ENCODE measurements around the gene YAF2. TPM values are rescaled to one million over a fixed set of nuclear protein-coding genes. Genes with fewer than 3 reads are reported as not detected.

The YAF2 gene
- total and polyA plus RNA-seq, 2 of the 13 experiments (the other 11 are each of a cell fraction or from before 2014, with no cell fraction given): 8.4 to 11.7 TPM

GRCh38 chr12:42237052-42237852 is 796 bp downstream of the YAF2 start (continued):
- TF ChIP-seq, protein P1, sequence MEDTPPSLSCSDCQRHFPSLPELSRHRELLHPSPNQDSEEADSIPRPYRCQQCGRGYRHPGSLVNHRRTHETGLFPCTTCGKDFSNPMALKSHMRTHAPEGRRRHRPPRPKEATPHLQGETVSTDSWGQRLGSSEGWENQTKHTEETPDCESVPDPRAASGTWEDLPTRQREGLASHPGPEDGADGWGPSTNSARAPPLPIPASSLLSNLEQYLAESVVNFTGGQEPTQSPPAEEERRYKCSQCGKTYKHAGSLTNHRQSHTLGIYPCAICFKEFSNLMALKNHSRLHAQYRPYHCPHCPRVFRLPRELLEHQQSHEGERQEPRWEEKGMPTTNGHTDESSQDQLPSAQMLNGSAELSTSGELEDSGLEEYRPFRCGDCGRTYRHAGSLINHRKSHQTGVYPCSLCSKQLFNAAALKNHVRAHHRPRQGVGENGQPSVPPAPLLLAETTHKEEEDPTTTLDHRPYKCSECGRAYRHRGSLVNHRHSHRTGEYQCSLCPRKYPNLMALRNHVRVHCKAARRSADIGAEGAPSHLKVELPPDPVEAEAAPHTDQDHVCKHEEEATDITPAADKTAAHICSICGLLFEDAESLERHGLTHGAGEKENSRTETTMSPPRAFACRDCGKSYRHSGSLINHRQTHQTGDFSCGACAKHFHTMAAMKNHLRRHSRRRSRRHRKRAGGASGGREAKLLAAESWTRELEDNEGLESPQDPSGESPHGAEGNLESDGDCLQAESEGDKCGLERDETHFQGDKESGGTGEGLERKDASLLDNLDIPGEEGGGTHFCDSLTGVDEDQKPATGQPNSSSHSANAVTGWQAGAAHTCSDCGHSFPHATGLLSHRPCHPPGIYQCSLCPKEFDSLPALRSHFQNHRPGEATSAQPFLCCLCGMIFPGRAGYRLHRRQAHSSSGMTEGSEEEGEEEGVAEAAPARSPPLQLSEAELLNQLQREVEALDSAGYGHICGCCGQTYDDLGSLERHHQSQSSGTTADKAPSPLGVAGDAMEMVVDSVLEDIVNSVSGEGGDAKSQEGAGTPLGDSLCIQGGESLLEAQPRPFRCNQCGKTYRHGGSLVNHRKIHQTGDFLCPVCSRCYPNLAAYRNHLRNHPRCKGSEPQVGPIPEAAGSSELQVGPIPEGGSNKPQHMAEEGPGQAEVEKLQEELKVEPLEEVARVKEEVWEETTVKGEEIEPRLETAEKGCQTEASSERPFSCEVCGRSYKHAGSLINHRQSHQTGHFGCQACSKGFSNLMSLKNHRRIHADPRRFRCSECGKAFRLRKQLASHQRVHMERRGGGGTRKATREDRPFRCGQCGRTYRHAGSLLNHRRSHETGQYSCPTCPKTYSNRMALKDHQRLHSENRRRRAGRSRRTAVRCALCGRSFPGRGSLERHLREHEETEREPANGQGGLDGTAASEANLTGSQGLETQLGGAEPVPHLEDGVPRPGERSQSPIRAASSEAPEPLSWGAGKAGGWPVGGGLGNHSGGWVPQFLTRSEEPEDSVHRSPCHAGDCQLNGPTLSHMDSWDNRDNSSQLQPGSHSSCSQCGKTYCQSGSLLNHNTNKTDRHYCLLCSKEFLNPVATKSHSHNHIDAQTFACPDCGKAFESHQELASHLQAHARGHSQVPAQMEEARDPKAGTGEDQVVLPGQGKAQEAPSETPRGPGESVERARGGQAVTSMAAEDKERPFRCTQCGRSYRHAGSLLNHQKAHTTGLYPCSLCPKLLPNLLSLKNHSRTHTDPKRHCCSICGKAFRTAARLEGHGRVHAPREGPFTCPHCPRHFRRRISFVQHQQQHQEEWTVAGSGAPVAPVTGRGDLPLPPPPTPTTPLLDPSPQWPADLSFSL (CRISPR knock-in tag; IDR thresholded peaks at IDR 0.05): 0 out of 2 replicates have a peak, but pooled peaks have one; percentile 14
- TF ChIP-seq ZBTB25 (CRISPR knock-in tag; IDR thresholded peaks at IDR 0.05): no peak; the same call in 1 of the 2 replicates
- TF ChIP-seq ZNF557 (CRISPR knock-in tag; IDR thresholded peaks at IDR 0.05): no peak
- TF ChIP-seq TBL1XR1 (IDR thresholded peaks at IDR 0.05; ENCODE audit: borderline replicate concordance, low read length, partially characterized antibody): no peak
- TF ChIP-seq THAP7 (CRISPR knock-in tag; IDR thresholded peaks at IDR 0.05): no peak
- TF ChIP-seq ELF1 (CRISPR knock-in tag; IDR thresholded peaks at IDR 0.05): peak; percentile 27; the same call in 1 of the 2 replicates
- peak; percentile 35; the same call in 1 of the 2 replicates for TF ChIP-seq ZNF761 (CRISPR knock-in tag; conservative IDR thresholded peaks at IDR 0.05)
- TF ChIP-seq MLLT10 (CRISPR knock-in tag; IDR thresholded peaks at IDR 0.05): no peak
- TF ChIP-seq ZBTB7B (CRISPR knock-in tag; IDR thresholded peaks at IDR 0.05): peak; percentile 68; the same call in 1 of the 2 replicates
- TF ChIP-seq GABPB1 (CRISPR knock-in tag; IDR thresholded peaks at IDR 0.05): peak; percentile 75
- no peak for TF ChIP-seq ZNF766 (CRISPR knock-in tag; IDR thresholded peaks at IDR 0.05; ENCODE audit: borderline replicate concordance)
- no peak for TF ChIP-seq ZNF317 (CRISPR knock-in tag; IDR thresholded peaks at IDR 0.05)
- TF ChIP-seq ZNF567 (CRISPR knock-in tag; IDR thresholded peaks at IDR 0.05; ENCODE audit: borderline replicate concordance): no peak
- TF ChIP-seq GFI1 (CRISPR knock-in tag; IDR thresholded peaks at IDR 0.05; ENCODE audit: borderline replicate concordance): no peak
- no peak for TF ChIP-seq HNF4A (CRISPR knock-in tag; IDR thresholded peaks at IDR 0.05)
- TF ChIP-seq, protein P2, sequence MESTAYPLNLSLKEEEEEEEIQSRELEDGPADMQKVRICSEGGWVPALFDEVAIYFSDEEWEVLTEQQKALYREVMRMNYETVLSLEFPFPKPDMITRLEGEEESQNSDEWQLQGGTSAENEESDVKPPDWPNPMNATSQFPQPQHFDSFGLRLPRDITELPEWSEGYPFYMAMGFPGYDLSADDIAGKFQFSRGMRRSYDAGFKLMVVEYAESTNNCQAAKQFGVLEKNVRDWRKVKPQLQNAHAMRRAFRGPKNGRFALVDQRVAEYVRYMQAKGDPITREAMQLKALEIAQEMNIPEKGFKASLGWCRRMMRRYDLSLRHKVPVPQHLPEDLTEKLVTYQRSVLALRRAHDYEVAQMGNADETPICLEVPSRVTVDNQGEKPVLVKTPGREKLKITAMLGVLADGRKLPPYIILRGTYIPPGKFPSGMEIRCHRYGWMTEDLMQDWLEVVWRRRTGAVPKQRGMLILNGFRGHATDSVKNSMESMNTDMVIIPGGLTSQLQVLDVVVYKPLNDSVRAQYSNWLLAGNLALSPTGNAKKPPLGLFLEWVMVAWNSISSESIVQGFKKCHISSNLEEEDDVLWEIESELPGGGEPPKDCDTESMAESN (CRISPR knock-in tag; conservative IDR thresholded peaks at IDR 0.05): peak; percentile 41; the same call in 1 of the 2 replicates
- TF ChIP-seq MED8 (CRISPR knock-in tag; IDR thresholded peaks at IDR 0.05; ENCODE audit: insufficient replicate concordance): no peak
- TF ChIP-seq DR1 (CRISPR knock-in tag; IDR thresholded peaks at IDR 0.05): no peak
- TF ChIP-seq SIN3B (IDR thresholded peaks at IDR 0.05; ENCODE audit: low read length): no peak
- no peak for TF ChIP-seq ZNF616 (CRISPR knock-in tag; IDR thresholded peaks at IDR 0.05; ENCODE audit: low read depth)

Data from HepG2 (cell line).